Fibroblast of skin of left biceps (primary cell): ENCODE data around the gene SMIM7.
"Not testable (repeated sequence)": the region's sequence is repeated elsewhere in the genome, so short reads cannot be mapped to it uniquely, and the experiment has no call there.

Experiments
- DNase-seq, 2 experiments: peaks; one replicate each; pipeline ENCODE4 v3.0.0-alpha.2; 2013; ENCODE audit warnings: low read depth in 2 of 2

SMIM7 gene

DNA sequence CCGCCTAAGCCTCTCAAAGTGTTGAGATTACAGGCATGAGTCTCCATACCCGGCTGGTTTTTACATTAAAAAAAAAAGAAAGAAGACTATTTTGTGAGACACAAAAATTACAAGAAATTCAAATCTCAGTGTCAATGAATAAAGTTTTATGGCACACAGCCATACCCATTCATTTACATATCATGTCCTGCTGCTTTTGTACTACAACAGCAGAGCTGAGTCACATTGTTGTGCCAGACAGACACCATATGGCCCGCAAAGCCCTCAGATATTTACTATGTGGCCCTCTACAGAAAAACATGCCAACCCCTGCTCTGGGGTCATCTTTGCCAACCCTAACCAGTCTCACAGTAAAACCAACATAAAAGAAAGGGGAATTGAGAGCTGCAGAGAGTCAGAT is 5.3 kb downstream of the SMIM7 start:
- DNase-seq, result no peak

DNA sequence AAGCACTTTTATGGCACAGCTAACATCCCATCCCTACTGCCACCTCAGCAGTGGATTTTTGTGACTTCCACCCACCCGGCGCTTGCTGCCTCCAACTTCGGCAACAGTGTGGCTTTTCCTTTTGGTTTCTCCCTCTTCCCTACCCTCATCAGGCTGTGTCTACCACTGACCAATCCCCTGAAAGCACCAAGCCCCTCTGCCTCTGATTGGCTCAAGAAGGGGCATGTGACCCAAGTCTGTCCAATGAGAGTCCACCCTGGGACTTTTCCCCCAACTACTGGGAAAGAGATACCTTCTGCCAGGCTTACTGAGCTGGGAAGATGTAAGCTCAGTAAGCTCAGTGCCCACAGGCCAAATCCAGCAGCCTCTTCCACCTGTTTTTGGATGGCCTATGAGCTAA is 5.8 kb downstream of the SMIM7 start:
- DNase-seq, result no peak

DNA sequence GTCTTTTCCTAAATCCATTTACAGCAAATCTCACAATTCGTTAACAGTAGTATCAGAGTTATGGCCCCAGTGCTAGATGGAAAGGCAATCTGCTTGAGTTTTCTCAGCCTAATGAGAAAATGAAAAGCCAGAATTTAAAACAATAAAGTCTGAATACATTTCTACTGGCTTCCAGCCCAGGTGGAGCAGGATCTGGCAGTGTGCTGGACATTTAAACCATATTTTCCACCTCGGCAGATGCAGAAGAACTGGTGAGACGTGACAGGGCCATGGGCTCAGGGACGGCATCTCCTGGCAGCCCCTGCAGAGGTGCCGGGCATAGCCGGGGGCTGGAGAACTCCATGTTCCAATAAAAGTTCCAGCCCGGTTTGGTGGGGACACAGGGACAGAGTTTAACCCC is 7.1 kb downstream of the SMIM7 start:
- no peak for DNase-seq

DNA sequence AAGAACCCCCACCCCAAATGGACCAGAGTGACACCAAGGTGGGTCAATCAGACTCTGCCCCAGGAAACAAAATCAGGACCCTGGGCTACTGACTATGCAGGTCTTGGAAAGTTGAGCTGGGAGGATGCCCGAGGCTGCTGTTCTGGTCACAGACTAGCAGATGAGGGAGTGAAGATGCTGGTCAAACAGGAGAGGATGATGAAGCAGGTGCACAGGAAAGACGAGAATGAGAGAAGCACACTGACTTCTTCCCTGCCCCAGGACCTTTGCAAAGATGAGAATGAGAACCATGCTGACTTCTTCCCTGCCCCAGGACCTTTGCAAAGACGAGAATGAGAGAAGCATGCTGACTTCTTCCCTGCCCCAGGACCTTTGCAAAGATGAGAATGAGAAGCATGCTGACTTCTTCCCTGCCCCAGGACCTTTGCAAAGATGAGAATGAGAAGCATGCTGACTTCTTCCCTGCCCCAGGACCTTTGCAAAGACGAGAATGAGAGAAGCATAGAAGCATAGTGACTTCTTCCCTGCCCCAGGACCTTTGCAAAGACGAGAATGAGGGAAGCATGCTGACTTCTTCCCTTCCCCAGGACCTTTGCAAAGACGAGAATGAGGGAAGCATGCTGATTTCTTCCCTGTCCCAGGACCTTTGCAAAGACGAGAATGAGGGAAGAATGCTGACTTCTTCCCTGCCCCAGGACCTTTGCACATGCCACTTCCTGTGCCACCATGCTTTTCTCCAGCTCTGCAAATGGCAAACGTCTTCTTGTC is 8.3 kb downstream of the SMIM7 start:
- not testable (repeated sequence) for DNase-seq

DNA sequence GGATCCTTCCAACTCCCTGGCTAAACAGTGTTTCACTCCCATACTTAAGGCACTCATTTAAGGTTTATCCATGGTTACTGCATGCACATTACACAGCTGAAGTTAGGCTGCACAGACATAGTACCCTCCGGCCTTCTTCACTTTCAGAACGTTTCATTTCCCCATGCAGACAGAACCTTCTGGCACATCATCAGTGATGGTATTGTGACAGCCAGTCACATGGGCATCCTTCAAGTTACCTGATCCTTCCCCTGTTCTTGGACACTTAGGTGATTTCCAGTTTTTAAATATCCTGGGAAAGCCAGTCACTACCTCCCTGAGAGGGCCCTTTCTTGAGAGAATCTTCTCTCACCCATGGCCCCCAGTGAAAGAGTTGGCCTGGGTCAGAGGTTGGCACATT is 9.1 kb downstream of the SMIM7 start:
- DNase-seq, result no peak

DNA sequence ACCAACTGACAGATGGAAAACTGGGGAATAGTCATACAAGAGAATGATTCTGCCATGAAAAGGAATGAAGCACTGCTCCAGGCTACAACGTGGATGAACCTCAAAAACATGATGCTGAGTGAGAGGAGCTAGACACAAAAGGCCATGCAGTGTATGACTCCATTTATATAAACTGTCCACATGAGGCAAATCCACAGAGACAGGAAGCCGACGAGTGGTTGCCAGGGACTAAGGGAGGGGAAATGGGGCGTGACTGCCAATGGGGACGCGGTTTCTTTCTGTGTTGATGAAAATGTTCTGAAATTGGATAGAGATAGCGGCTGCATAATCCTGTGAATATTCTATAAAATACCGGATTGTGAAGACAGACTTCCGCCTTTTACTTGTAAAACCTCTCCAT is 10.2 kb downstream of the SMIM7 start:
- no peak for DNase-seq

DNA sequence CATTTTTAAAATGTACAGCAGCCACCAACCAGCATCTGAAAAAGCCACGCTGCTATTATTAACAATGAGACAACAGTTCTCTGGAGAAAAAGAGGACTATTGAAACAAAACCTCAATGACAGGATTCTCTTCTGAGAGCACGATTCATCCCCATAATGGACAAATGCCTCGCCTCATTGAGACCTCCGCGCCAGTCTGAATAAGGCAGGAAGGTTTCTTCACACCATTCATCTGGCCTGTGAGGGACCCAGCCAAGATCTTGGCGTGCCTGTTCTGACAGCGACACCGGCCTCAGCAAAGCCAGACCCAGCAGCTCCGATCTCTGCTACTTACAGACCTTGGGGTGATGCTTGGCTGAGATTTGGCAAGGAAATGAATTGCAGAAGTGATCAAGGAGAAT is 14.8 kb downstream of the SMIM7 start:
- no peak for DNase-seq

DNA sequence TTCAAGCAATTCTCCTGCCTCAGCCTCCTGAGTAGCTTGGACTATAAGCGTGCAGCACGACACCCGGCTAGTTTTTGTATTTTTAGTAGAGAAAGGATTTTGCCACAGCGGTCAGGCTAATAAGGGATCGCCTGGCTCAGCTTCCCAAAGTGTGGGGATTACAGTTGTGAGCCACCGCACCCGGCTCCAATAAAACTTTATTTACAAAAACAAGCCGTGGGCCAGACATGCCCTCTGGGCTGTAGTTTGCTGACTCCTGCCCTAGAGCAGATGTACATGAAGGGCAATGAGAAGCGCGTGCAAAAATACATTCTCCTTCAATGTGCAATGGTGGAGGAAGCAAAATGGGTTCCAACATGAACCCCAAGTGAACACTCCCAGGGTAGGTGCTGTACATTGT is 18.2 kb downstream of the SMIM7 start:
- no peak for DNase-seq

DNA sequence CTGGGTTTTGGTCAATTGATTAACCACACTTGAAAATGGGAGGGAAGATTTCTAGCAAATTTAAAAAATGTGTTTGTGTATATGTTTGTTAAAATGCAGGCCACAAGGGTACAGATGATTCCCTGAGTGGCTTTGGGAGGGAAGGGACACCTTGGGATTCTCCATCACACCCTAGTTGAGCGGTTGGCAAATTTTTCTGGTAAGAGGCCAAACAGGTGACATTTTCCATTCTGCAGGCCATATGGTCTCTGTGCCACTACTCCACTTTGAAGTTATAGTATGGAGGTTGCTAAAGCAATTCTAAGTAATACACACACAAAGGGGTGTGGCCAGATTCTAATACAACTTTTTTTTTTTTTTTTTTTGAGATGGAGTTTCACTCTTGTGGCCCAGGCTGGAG is 19.0 kb downstream of the SMIM7 start:
- DNase-seq, result no peak

DNA sequence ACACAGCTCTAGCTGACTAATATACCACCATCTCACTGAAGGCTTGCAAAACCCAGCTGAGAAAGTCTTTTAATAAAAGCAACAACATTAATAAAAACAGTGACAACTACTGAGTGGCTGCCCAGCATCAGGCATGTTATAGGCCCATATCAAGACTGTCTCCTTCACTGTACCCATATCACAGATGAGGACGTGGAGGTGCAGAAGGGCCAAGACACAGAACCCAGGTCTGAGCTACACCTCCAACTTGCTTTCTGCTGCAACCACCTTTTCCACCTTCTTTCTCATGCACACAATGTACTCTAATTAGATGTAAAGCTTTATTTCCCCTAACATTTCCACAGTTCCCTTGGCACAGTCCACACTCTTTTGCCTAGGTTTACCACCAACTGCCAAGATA is 21.3 kb downstream of the SMIM7 start:
- DNase-seq, result no peak

DNA sequence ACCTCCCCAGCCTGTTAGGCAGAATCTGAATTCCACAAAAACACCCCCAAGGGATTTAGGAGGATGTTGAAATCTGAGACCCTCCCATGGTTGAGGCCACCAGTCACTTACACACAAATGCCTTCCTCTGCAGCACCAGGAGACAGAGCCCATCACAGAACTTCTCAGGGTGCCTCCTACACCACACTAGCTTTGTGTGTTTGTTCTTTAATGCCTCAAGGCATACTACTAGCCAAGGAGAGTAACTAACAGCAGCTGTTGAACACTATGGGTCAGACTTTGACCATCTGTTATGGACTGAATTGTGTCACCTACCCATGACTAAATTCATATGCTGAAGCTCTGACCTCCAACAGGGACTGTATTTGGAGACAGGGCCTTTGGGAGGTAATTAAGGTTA is 22.4 kb downstream of the SMIM7 start:
- DNase-seq, result no peak

DNA sequence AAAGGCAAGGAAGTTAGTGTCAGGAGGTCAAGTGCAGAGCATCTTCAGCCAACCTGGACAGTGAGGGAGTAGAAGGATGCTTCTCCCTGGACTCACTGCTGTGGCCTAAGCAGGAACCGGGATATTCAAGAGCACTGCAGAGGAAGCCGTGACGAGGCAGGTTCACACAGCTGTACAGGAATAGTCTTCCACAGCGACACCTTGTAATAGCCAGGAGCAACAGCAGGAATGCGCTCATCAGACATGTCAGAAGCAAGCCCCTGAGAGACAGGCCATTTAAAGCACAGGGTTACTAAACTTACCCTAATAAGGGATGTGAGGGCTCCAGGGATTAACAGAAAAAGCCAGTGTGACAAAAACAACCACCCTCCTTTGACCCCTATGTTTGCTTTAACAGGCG is 28.5 kb downstream of the SMIM7 start:
- DNase-seq, result no peak

DNA sequence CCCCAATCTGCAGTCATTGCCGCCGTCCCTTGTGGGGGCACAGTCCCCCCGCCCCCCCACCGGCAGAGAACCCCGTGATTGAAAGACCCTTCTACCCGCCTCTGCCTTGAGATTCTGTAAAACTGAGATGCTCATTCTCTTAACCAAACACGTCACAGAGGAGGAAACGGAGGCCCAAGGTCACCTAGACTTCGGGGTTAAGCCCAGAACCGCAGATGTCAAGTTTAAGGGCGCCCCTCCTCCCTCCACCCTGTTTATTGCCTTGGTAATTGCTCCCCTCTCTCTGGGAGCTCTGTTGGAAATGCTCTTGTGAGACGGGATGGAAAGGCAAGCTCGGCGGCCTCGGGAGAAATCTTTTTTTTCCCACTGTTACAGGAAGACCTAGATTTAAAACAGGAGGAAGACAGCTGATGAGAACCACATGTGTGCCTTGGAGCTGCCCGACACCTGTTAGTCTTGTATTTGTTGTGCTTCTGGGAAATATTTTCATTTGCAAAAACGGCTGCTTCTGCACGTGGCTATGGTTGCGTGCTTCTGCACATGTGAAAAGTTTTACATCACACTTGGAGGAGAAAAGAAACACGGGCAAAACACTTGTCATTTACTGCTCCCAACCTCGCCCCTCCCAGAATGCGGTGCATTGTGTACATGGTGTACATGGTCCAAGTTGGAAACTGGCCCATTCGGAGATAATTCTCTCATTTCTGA is 30.8 kb downstream of the SMIM7 start:
- peak; percentile 24 to 35 for DNase-seq

DNA sequence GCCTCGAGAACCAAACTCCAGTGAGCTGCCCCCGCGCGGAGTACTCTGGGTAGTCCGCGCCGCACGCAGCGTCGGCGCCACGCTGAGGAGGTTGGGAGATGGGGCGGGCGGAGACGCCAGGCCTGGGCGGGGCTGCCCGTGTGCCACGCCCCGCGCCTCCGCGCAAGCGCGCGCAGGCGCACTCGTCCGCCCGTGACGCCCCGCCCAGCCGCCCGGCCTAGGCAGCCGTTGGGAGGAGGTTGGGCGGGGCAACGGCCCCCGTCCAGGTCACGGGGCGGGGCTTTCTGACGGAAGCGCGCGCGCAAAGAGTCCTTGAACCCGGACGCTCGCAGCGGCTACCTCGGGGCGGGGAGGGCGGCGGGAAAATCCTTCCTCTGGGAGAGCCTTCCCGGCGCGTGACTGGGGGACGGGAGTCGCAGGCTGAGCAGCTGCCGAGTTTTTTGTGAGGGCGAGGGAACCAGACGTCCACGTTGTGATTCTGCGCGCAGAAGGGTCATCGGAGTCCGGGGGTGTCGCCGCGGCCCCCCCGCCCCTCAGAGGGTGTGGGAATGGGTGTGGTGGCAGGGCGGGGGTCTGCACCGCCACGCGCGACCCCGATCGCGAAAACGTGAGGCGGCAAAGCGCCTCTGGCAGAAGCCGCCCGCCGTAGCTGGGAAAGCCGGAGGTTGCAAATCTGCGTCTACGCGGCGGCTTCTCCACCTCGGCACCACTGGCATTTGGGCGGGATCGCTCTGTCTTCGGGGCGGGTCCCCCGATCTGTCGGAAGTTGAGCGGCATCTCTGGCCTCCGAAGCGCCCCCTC is 31.6 kb downstream of the SMIM7 start, which contains the start of gene MED26:
MED26 (minus strand) TSS at position 22 of the 801 bp plus-strand sequence. CDS start 261 bp downstream, outside the sequence.
- peak; percentile 83 to 84 for DNase-seq

DNA sequence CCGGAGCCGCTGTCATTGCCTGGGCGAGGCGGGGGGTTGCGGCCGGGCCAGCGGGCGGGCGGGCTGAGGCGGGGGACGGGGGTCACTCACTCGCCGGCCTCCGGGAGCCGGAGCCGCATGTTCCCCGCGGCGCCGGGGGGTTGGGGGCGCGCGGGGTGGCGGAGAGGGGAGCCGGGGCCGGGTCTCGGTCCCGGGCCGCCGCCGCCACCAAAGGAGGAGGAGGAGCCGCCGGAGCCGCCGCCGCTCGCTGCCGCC is 32.1 kb downstream of the SMIM7 start:
- DNase-seq, result no peak

DNA sequence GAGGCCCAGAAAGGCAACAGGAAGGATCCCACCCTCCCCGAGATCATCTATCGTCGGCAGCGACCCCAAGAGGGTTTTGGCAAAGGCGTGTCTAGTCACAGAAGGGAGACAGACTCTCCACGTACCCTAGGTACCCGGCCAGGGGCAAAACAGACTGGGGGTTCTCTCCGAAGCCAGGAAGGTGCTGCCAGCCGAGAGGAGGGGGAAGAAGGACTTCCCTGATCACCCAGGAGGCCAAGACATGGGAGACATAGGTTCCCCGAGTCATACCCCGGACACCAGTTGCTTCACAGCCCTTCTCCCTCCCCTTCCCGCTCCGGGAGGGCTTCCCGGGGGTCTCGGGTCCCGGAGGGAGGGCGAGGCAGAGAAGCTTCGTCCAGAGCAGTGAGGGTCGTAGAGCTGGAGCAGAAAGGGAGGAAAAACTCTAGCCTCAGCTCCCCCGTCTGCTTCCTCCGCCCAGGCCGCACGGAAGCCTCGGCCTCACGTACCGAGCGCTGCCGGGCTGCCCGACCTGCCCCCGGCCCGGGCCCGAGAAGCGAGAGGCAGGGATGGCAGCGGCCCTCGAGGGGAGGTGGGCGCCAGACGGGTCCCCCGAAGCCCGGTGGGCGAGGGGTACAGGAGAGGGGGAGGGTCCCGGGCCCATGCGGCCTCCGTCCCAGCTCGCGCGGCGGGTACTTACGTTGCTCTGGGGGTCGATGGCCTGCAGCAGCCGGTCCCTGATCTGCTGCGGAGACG is 32.6 kb downstream of the SMIM7 start:
- no peak for DNase-seq

DNA sequence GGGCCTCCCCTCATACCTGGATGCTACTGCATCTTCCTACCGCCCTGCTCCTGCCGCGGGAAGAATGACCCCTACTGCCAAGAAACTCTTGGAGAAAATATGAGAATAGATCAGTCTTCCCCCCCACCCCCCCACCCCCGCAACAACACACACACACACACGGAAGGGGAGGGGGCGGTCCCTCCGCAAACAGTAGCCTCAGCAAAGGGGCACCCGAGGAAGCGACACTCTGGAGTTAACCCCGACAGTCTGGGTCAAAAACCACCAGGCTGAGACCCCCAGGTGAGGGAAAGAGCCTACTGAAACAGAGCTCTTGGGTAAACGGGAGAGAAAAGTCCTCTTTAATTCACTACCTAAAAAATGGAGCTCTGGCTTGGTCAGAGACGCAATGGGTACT is 33.1 kb downstream of the SMIM7 start:
- DNase-seq, result no peak

DNA sequence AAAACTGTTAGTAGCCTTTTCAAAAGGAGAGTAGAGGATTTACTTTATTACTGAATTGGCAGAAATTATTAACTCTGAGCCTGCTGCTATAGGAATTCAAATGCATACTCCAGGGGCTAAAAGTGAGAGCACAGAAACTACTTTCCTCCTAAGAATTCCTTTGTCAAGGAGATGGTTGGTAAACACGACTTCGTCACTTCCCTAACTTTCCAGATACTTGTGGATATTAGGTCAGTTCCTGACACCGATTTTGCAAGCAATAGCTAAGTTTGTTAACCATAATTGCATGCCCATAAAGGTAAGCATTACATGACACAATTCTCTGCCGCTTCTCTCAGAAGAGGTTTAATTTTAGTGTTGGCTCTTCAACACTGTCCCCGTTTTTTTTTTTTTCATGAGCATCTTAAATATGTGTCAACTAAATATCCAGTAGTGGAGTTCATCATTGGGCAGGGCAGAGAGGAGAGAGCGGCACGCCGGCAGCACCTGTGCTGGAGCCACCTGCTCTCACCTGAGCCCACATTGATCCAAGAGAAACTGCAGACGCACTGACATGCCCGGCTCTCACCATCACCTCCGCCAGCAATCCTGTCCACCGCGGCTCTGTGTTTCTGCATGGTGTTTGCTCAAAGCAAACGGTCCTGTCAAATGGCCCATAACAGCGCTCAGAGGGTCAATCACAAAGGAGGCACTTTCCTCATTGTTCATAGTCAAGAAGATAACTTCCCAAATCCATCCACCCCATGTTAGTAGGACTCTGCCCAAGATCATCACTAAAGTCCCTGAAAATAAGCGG is 34.6 kb downstream of the SMIM7 start:
- no peak for DNase-seq

DNA sequence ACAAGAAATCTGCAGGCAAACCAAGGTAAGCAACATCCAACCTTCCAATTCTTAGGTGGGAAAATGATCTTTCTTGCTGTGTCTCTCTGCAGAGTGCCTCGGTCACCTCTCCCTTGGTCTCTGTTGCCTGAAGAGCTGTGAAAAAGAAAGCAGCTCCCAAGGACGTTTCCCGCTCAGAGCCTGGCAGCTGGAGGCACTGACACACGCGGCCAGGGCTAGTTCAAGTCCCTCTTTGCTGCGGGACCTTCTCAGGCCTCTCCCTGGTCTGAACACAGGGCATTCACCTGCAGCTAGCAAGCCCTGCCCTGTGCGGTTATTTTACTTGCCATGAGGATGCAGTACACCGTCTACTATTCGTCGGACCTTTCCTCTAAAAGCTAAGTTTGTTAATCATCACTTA is 35.7 kb downstream of the SMIM7 start:
- no peak for DNase-seq

DNA sequence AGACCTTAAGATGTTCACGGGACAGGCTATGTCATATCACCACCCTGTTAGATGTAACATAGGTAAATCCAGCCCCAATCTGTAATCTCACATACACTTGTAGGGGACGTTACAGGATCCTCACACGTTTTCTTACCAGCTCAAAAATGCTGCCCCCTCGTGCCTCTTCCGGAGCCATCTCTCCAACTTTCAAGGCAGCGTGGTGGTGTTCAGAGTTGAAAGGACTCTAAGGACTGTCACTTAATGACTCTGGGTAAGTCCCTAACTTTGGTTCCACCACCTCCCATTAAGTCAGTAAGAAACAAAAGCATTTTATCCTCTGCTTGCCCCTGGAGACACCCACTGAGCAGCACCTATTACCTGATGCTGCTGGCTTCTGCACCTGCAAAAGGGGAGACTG is 36.4 kb downstream of the SMIM7 start:
- DNase-seq, result no peak

DNA sequence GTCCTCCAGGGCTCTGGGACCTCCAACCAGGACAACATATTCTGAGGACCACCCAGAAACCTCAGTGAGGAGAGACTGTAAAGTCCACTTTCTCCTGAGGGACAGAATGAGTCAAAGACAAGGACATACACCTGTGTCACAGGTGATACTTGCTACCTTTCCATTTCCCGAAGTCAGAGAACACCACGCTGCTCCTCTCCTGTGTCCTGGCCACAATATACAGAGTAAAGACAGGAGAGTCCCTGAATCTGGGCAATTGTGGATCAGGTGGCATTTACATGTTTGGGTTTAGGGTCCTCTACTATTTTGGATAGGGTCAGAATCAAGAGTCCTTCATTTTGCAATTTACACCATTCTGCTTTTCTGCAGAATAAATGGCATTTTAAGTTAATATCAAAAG is 36.9 kb downstream of the SMIM7 start:
- DNase-seq, result no peak
